ENCODE results near the gene FTO. TPM values are rescaled to one million over a fixed set of nuclear protein-coding genes. Genes with fewer than 3 reads are reported as not detected.
A peak's percentile ranks its signal among the peaks of the same experiment; 100 is the strongest.

FTO gene
- total and polyA plus RNA-seq, 2 of the 13 experiments (the other 11 are each of a cell fraction or from before 2014, with no cell fraction given), result 41.6 to 55.8 TPM

GRCh38 chr16:54175552-54176375 is 471.8 kb downstream of the FTO start (continued):
- TF ChIP-seq NFE2L2 (IDR thresholded peaks at IDR 0.05; ENCODE audit: low read length) (no peak), TBX2 (CRISPR knock-in tag; IDR thresholded peaks at IDR 0.05; ENCODE audit: borderline replicate concordance) (no peak), ELF1 (CRISPR knock-in tag; IDR thresholded peaks at IDR 0.05) (peak; percentile 53; the same call in 1 of the 2 replicates), KDM6A (CRISPR knock-in tag; IDR thresholded peaks at IDR 0.05; ENCODE audit: low read depth) (peak; percentile 2; the same call in 1 of the 2 replicates), MATR3 (CRISPR knock-in tag; IDR thresholded peaks at IDR 0.05) (no peak), RAD21 (CRISPR knock-in tag; IDR thresholded peaks at IDR 0.05) (no peak), ZNF235 (CRISPR knock-in tag; IDR thresholded peaks at IDR 0.05; ENCODE audit: borderline replicate concordance) (no peak), HIC2 (CRISPR knock-in tag; IDR thresholded peaks at IDR 0.05; ENCODE audit: low read depth) (no peak), TBL1XR1 (IDR thresholded peaks at IDR 0.05; ENCODE audit: borderline replicate concordance, low read length, partially characterized antibody) (no peak), PHF20 (CRISPR knock-in tag; IDR thresholded peaks at IDR 0.05) (no peak), ZNF251 (CRISPR knock-in tag; IDR thresholded peaks at IDR 0.05) (no peak), ZNF841 (CRISPR knock-in tag; IDR thresholded peaks at IDR 0.05; ENCODE audit: borderline replicate concordance) (peak; percentile 34; the same call in 1 of the 2 replicates), ZBTB1 (CRISPR knock-in tag; IDR thresholded peaks at IDR 0.05; ENCODE audit: borderline replicate concordance) (no peak), PHB2 (IDR thresholded peaks at IDR 0.05; ENCODE audit: partially characterized antibody) (no peak), RARG (CRISPR knock-in tag; IDR thresholded peaks at IDR 0.05; ENCODE audit: low read depth) (no peak), MED13 (CRISPR knock-in tag; IDR thresholded peaks at IDR 0.05) (peak; percentile 33; the same call in 1 of the 2 replicates), ZNF205 (CRISPR knock-in tag; IDR thresholded peaks at IDR 0.05) (no peak), SNRNP70 (IDR thresholded peaks at IDR 0.05; ENCODE audit: low read depth, low read length) (no peak), NR2F1 (CRISPR knock-in tag; IDR thresholded peaks at IDR 0.05) (no peak)
- TF ChIP-seq, protein P1, sequence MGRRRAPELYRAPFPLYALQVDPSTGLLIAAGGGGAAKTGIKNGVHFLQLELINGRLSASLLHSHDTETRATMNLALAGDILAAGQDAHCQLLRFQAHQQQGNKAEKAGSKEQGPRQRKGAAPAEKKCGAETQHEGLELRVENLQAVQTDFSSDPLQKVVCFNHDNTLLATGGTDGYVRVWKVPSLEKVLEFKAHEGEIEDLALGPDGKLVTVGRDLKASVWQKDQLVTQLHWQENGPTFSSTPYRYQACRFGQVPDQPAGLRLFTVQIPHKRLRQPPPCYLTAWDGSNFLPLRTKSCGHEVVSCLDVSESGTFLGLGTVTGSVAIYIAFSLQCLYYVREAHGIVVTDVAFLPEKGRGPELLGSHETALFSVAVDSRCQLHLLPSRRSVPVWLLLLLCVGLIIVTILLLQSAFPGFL (CRISPR knock-in tag; IDR thresholded peaks at IDR 0.05), result no peak
- TF ChIP-seq, protein P2, sequence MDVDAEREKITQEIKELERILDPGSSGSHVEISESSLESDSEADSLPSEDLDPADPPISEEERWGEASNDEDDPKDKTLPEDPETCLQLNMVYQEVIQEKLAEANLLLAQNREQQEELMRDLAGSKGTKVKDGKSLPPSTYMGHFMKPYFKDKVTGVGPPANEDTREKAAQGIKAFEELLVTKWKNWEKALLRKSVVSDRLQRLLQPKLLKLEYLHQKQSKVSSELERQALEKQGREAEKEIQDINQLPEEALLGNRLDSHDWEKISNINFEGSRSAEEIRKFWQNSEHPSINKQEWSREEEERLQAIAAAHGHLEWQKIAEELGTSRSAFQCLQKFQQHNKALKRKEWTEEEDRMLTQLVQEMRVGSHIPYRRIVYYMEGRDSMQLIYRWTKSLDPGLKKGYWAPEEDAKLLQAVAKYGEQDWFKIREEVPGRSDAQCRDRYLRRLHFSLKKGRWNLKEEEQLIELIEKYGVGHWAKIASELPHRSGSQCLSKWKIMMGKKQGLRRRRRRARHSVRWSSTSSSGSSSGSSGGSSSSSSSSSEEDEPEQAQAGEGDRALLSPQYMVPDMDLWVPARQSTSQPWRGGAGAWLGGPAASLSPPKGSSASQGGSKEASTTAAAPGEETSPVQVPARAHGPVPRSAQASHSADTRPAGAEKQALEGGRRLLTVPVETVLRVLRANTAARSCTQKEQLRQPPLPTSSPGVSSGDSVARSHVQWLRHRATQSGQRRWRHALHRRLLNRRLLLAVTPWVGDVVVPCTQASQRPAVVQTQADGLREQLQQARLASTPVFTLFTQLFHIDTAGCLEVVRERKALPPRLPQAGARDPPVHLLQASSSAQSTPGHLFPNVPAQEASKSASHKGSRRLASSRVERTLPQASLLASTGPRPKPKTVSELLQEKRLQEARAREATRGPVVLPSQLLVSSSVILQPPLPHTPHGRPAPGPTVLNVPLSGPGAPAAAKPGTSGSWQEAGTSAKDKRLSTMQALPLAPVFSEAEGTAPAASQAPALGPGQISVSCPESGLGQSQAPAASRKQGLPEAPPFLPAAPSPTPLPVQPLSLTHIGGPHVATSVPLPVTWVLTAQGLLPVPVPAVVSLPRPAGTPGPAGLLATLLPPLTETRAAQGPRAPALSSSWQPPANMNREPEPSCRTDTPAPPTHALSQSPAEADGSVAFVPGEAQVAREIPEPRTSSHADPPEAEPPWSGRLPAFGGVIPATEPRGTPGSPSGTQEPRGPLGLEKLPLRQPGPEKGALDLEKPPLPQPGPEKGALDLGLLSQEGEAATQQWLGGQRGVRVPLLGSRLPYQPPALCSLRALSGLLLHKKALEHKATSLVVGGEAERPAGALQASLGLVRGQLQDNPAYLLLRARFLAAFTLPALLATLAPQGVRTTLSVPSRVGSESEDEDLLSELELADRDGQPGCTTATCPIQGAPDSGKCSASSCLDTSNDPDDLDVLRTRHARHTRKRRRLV (CRISPR knock-in tag; IDR thresholded peaks at IDR 0.05), result peak; percentile 17
